ENCODE measurements around the gene ACKR2.

GRCh38 chr3:42773409-42773751, 35.9 kb upstream of the ACKR2 start:
- TF ChIP-seq CTCF (conservative IDR thresholded peaks at IDR 0.05; ENCODE audit: low read length) = no peak
- TF ChIP-seq EZH2phosphoT487 (IDR thresholded peaks at IDR 0.05; ENCODE audit: borderline replicate concordance) = no peak
